GM19351 (cell line): ENCODE results near the gene BROX.
A peak's percentile ranks its signal among the peaks of the same experiment; 100 is the strongest.
"Not testable (repeated sequence)": the region's sequence is repeated elsewhere in the genome, so short reads cannot be mapped to it uniquely, and the experiment has no call there.

Source experiments
- ATAC-seq: cut with Tn5 transposase; IDR thresholded peaks from one replicate; pipeline ENCODE4 v1.9.1; 2021; ENCODE audit warnings: mild to moderate bottlenecking, moderate library complexity; ENCODE audit not compliant: unreplicated experiment

BROX gene, protein sequence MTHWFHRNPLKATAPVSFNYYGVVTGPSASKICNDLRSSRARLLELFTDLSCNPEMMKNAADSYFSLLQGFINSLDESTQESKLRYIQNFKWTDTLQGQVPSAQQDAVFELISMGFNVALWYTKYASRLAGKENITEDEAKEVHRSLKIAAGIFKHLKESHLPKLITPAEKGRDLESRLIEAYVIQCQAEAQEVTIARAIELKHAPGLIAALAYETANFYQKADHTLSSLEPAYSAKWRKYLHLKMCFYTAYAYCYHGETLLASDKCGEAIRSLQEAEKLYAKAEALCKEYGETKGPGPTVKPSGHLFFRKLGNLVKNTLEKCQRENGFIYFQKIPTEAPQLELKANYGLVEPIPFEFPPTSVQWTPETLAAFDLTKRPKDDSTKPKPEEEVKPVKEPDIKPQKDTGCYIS

GRCh38 chr1:222712253-222713090 lies at the start of gene BROX, which contains the start of gene AIDA:
BROX (plus strand) TSS chr1:222712564; CDS start chr1:222715700, 3,136 bp downstream.
AIDA (minus strand) TSS chr1:222712491; CDS start chr1:222712317, 174 bp downstream.
- peak; percentile 79 for ATAC-seq

GRCh38 chr1:222663431-222663934 lies 48.9 kb upstream of the BROX start:
- no peak for ATAC-seq

DNA sequence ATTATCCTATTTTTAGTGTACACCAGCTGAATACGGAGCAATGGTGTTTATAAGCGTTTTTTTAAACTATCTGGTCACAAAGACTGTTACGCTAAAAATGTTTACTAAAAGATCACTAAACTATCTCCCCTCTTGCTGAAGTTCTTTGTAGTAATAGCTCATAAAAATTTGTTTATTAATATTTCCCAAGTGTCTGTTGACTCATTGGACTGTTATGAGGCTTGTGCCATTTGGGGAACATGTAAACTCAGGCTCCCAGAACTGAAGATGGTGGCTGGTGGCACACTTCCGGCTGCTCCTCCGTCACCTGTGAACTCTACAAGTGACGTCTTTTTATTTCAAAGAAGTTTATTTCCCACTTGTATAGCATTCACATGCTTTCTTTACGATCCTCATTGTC lies 46.4 kb upstream of the BROX start:
- no peak for ATAC-seq

DNA sequence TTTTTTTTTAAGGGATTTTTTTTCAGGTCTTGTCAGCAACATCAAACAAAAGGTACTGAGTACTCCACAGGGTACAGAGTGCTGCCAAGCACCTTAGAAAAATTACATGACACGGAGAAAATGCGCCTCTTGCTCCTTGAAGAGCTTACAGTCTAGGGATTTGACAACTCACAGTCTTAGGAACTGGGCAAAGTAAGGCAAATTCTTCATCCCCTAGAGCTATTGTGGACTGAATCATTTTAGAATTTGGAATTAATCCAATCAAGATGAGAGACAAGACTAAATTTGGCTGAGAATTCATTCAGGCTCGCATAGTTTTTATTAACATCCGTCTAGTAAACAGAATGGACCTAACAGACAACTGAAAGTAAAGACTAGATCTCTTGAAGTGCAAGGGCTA lies 44.2 kb upstream of the BROX start:
- ATAC-seq, result not testable (repeated sequence)

- ATAC-seq, result not testable (repeated sequence)
These were observed 43.3 kb upstream of the BROX start for GRCh38 chr1:222669107-222669506.

DNA sequence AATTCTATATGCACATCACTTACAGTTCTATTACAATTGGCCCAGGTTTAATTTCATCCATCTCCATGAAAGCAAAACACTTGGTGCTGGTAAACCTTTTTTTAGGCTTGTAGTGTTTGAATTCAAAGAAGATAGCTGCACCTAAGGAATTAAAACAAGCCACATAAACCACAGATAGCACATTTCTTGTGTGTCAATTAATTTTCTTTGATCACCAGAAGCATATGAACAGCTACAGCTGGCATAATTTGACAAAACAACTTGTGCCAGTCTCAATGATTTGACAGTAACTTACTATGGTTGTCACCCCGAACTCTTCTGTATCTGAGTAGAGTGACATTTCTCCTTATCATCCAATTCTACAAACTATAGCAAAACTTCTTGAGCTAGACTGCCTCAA lies 42.3 kb upstream of the BROX start:
- no peak for ATAC-seq

DNA sequence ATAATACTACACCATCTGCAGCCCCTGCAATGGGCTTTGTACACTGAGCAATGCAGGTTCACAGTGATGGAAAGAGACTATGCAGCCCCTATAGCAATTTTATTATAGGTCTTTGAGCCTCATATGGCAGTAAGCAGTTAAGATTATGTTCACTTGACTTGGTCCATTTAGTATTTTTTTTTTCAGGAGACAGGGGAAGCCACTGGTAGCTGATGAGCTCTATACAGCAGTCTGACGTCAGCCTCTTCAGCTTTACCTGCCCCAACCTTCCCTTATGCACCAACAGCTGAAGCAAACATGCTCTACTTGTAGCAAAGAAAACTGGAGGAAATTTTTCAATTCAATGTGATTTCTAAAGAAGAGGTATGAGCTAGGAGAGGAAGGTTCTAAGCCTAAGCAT lies 32.3 kb upstream of the BROX start:
- ATAC-seq, result no peak

DNA sequence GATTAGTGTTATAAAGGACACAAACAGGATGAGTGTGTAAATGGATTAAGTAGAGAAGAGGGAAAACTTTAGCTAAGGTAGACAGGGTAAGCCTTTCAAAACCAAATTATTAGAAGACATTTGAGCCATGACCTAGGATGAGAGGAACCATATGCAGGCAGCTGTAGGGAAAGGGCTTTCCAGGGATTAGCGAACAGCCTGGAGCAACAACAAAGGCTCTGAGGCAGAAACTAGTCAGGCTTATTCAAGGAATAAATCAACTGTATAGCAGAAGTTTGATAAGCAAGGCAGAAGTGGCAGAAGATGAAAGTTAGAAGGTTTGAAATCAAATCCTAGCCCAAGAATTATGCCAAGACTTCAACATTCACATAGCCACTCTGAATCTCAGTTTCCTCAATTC lies 21.3 kb upstream of the BROX start:
- no peak for ATAC-seq

GRCh38 chr1:222694927-222695326 lies 17.4 kb upstream of the BROX start:
- no peak for ATAC-seq

GRCh38 chr1:222696741-222697140 lies 15.6 kb upstream of the BROX start:
- ATAC-seq, result no peak

GRCh38 chr1:222697203-222697602 lies 15.2 kb upstream of the BROX start:
- no peak for ATAC-seq

GRCh38 chr1:222697826-222698225 lies 14.5 kb upstream of the BROX start:
- no peak for ATAC-seq

DNA sequence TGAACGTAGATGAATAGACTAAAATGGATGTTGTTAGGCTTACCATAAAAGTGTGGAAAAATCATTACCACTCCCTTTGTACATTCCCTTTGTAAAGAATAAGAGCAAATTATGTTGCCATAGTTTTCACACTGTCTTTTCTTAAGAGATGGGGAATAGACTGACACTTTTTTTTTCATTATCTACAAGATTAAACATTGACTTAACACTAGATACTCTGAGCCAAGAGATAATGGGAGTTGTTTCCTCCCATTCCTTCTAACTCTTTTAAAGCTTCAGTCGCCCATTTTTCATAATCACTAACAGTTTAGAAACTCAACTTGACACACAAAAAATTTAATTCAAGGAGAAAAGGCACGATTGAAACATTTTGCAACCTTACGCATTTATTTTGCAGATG lies 10.2 kb upstream of the BROX start:
- no peak for ATAC-seq

- no peak for ATAC-seq
These were observed 8.1 kb upstream of the BROX start for GRCh38 chr1:222704260-222704659.

DNA sequence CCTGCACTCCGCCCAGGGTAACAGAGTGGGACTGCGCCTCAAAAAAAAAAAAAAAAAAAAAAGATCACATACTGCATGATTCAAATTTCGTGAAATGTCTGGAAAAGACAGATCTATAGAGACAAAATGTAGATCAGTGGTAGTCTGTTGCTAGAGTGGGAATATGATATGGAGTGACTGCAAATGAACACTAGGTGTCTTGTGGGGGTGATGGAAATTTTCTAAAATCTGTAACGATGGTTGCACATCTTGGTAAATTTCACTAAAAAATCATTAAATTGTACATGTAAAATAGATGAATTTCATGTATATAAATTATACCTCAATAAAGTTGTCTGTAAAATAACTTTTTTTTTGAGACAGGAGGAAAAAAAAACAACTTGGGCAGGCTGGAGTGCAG lies 5.5 kb upstream of the BROX start:
- no peak for ATAC-seq

GRCh38 chr1:222709700-222710153 lies 2.6 kb upstream of the BROX start:
- ATAC-seq, result no peak

DNA sequence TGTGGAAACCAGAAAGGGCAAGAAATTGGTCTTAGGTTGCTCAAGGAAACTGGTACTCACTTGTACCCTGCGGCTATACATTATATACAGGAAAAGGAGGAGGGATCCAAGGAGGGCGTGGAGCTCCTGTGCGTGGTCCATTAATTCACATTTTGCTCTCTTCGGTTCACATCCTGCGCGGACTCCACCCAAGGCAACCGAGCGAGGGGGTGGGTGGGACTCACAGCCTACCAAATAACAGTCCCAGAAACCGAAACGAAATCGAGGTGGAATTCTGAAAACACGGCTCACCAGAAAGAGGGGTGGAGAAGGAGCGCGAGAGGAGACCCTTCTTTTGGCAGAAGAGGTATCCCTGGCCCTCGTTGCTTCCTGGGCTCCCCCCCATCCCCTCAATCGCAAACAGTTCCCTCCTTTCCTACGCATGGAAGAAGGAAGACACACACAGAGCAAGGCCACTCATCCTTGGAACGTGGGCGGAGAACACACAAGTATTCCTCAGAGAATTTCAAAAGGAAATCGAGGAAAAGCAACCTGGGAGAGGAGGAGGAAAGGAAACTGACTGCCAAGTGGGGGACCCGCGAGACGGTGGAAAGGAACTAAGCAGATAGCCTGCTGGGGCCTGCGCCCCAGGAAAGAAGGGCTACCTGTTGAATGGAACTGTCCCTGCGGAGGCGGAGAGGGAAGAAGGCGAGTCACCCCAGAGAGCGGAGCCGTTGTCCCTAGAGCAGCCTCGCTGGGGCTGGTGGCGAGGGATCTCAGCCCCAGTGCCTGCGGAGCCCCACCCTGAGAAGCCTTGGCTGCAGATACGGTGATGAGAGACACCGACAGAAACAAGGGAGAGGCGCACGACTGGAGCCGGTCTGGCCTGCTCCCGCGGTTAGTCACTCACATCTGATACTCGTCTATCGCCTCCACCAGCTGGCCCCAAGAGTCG lies 778 bp upstream of the BROX start:
- peak; percentile 47 for ATAC-seq

DNA sequence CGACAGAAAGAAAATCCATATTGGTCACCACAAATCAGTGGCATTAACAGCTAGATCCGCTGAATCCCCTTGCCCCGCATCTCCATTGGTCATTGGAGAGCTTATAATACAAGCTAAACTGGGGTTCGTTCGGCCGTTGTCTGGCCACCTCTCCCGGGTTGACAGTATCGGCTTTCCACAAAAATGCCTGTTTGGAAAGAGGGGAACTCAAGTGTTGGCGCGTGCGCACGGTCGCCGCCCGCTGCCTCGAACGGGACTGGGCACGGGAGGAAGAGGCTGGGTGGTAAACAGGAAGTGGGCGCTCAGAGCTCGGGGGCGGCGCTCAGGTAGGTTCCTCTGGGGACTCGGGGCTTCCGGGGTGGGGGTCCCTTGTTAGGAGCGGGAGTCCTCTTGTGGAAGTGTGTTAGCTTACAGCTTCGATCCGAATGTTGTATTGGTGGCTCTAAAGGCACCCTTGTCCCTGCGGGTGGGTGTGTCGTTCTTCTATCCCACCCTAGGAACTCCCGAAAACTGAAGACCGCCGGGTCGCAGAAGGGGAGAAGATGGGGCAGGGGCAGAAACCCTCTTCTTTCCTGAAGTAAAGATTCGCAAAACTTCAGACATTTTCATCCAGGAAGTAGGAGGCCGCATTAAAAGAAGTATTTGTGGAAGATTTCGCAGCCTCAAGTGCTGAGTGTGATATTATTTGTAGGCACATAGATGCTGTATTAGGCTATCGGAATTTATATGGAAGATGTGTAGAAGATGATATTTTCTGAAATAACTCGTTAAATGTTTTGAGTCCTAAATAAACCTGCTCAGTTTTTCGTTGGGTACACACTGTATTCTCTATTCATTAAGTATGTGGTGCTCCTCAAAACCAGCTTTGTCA lies 962 bp downstream of the BROX start:
- ATAC-seq, result peak; percentile 54

DNA sequence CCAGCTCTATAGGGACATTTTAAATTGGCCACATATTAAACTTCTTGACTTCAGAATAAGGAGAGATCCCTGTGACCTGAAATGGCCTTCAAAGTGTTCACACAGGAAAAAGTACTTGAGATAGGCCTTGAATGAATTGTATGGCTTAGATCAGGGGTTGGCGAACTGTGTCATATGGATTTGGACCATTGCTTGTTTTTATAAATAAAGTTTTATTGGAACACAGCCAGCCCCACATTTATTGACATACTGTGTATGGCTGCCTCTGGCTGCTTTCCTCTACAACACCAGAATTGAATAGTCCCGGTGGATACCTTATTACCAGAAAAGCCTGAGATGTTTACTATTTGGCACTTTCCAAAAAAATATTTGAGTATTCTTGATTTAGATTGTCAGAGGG lies 4.0 kb downstream of the BROX start:
- no peak for ATAC-seq

DNA sequence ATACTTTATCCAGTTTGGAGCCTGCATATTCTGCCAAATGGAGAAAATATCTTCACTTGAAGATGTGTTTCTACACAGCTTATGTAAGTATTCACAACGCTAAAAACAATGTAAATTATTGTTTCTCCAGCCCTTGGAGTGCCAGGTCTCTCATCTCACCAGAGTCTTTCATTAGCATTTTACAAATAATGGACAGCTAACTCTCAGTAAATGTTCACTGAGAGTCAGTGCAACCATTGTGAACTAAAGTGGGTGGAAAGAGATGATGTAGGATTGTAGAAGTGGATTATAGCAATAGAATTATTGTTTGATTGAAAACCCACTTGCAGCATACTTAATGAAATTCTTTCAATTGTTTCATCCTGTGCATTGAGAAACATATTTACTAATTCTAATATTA lies 16.4 kb downstream of the BROX start:
- no peak for ATAC-seq
